H7 (cell line): Measurements from ENCODE around the gene NEBL. TPM values are rescaled to one million over a fixed set of nuclear protein-coding genes. Genes with fewer than 3 reads are reported as not detected.
"Not testable (repeated sequence)": the region's sequence is repeated elsewhere in the genome, so short reads cannot be mapped to it uniquely, and the experiment has no call there.

ENCODE experiments used
- DNase-seq: peaks from one replicate; pipeline ENCODE4 v3.0.0; 2012
- H3K27me3 ChIP-seq: 2 replicates; pipeline ENCODE4 v1.6.0; 2011; ENCODE audit warnings: mild to moderate bottlenecking, low read length; ENCODE audit not compliant: control insufficient read depth, insufficient read depth
- H3K36me3 ChIP-seq: replicated peaks from 2 replicates; pipeline ENCODE4 v1.5.1; 2011; ENCODE audit warnings: low read length; ENCODE audit not compliant: control insufficient read depth, insufficient read depth
- H3K4me3 ChIP-seq: 2 replicates; pipeline ENCODE4 v1.5.1; 2011; ENCODE audit warnings: low read depth, mild to moderate bottlenecking, control low read depth, low read length, moderate library complexity; ENCODE audit not compliant: insufficient read depth
- total RNA-seq: library from RNA; depleted of rRNA; stranded (reverse); fragments of >200 nt; shearing (Covaris generic); gene quantifications from 2 replicates; pipeline ENCODE4 v1.2.3, GENCODE V29; 2014; rRNA removed

The NEBL gene
- total RNA-seq: 9.0 and 15.7 TPM in 2 replicates

GRCh38 chr10:20897146-20897825 is at the start of gene NEBL:
Gene NEBL (minus strand): TSS chr10:20897311. CDS start chr10:20897205, 106 bp downstream.
- H3K4me3 ChIP-seq: no peak within 1 kb of the TSS
- no peak for DNase-seq
- no peaks in the 10 kb centered on the region for H3K27me3 ChIP-seq
- H3K36me3 ChIP-seq: no peaks in the 10 kb centered on the region

- H3K4me3 ChIP-seq: no peak overlapping the region
- H3K27me3 ChIP-seq: no peaks in the 10 kb centered on the region
- DNase-seq: no peak
- no peaks in the 10 kb centered on the region for H3K36me3 ChIP-seq
These were observed 48.6 kb upstream of the NEBL start for GRCh38 chr10:20945546-20946332.

- Histone ChIP-seq H3K27me3 (no peaks in the 10 kb centered on the region), H3K4me3 (no peak overlapping the region), H3K36me3 (no peaks in the 10 kb centered on the region)
- no peak for DNase-seq
These were observed 47.8 kb upstream of the NEBL start for GRCh38 chr10:20944789-20945502.

- H3K36me3 ChIP-seq, H3K27me3 ChIP-seq, H3K4me3 ChIP-seq, DNase-seq: not testable (repeated sequence)
These were observed 42.3 kb upstream of the NEBL start for GRCh38 chr10:20939414-20939813.

- DNase-seq: no peak
- H3K36me3 ChIP-seq: no peaks in the 10 kb centered on the region
- no peaks in the 10 kb centered on the region for H3K27me3 ChIP-seq
- H3K4me3 ChIP-seq: no peak overlapping the region
These were observed 39.3 kb upstream of the NEBL start for GRCh38 chr10:20936396-20936795.

GRCh38 chr10:20935931-20936330 is 38.8 kb upstream of the NEBL start:
- no peaks in the 10 kb centered on the region for H3K36me3 ChIP-seq
- DNase-seq: no peak
- no peaks in the 10 kb centered on the region for H3K27me3 ChIP-seq
- H3K4me3 ChIP-seq: no peak overlapping the region

- H3K36me3 ChIP-seq: no peaks in the 10 kb centered on the region
- no peak overlapping the region for H3K4me3 ChIP-seq
- DNase-seq: no peak
- no peaks in the 10 kb centered on the region for H3K27me3 ChIP-seq
These were observed 38.2 kb upstream of the NEBL start for GRCh38 chr10:20935301-20935700.

GRCh38 chr10:20933705-20934104 is 36.6 kb upstream of the NEBL start:
- DNase-seq: no peak
- Histone ChIP-seq H3K27me3 (no peaks in the 10 kb centered on the region), H3K36me3 (no peaks in the 10 kb centered on the region), H3K4me3 (no peak overlapping the region)

- no peak for DNase-seq
- H3K27me3 ChIP-seq: no peaks in the 10 kb centered on the region
- H3K36me3 ChIP-seq: no peaks in the 10 kb centered on the region
- no peak overlapping the region for H3K4me3 ChIP-seq
These were observed 35.6 kb upstream of the NEBL start for GRCh38 chr10:20932606-20933126.

- Histone ChIP-seq H3K36me3 (no peaks in the 10 kb centered on the region), H3K27me3 (no peaks in the 10 kb centered on the region), H3K4me3 (no peak overlapping the region)
- no peak for DNase-seq
These were observed 34.2 kb upstream of the NEBL start for GRCh38 chr10:20931156-20931795.

- H3K27me3 ChIP-seq: no peaks in the 10 kb centered on the region
These were observed 30.3 kb upstream of the NEBL start for GRCh38 chr10:20927456-20927855.

GRCh38 chr10:20922451-20922850 is 25.3 kb upstream of the NEBL start:
- Histone ChIP-seq H3K27me3 (no peaks in the 10 kb centered on the region), H3K36me3 (no peaks in the 10 kb centered on the region)
- no peak for DNase-seq

More at GRCh38 chr10:20927456-20927855, 30.3 kb upstream of the NEBL start:
- DNase-seq: no peak
- no peaks in the 10 kb centered on the region for H3K36me3 ChIP-seq
- H3K4me3 ChIP-seq: no peak overlapping the region

GRCh38 chr10:20922033-20922432 is 24.9 kb upstream of the NEBL start:
- no peak for DNase-seq
- Histone ChIP-seq H3K4me3 (no peak overlapping the region), H3K27me3 (no peaks in the 10 kb centered on the region), H3K36me3 (no peaks in the 10 kb centered on the region)

More at GRCh38 chr10:20922451-20922850, 25.3 kb upstream of the NEBL start:
- no peak overlapping the region for H3K4me3 ChIP-seq

- no peak overlapping the region for H3K4me3 ChIP-seq
- no peak for DNase-seq
- no peaks in the 10 kb centered on the region for H3K36me3 ChIP-seq
- no peaks in the 10 kb centered on the region for H3K27me3 ChIP-seq
These were observed 22.9 kb upstream of the NEBL start for GRCh38 chr10:20920061-20920460.
